Measurements from ENCODE around the gene DCAF4L1.

Gene DCAF4L1

DNA sequence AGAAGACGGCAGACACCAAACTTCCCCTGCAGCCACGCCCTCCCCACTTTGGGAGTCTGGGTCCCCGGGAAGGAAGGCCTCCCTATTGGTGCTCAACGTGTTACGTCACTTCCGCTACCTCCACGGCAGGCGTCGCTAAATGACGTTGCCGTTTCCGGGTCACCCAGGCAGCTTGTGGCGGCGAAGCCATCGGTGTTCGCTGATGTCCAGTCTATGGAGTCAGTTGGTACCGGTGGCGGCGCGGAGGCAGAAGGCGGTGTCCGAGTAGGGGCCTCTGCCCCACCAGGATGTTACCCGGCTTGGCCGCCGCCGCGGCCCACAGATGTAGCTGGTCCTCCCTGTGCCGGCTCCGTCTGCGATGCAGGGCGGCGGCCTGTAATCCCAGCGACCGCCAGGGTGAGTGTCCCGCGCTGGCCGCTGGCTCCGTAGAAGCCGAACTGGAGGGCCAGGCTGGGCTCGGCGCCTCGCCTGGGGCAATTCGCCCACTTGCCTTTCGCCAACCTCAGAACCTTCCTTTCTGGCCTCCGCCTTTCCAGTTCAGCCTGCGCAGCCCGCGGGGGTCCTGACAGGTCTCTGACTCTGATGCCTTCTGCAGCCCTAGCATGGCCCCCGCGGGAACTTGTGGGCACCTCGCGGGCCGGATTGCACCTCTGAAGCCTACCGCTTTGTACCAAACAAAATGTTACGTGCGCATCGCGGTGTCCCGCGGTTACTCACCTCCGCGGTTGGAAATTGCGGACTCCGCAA is 9.0 kb downstream of the DCAF4L1 start, which contains the start of gene SLC30A9 (continued):
- TF ChIP-seq ZNF623 (tag by site-specific recombination; IDR thresholded peaks at IDR 0.05): no peak
- peak; percentile 36; the same call in 1 of the 2 replicates for TF ChIP-seq PATZ1 (tag by site-specific recombination; IDR thresholded peaks at IDR 0.05)
- peak; percentile 81 for TF ChIP-seq SP2 (tag by site-specific recombination; IDR thresholded peaks at IDR 0.05)
- TF ChIP-seq WT1 (tag by site-specific recombination; IDR thresholded peaks at IDR 0.05): peak; percentile 33; the same call in 1 of the 2 replicates
- peak; percentile 56; the same call in 1 of the 2 replicates for TF ChIP-seq GLIS2 (tag by site-specific recombination; IDR thresholded peaks at IDR 0.05)
- peak; percentile 80 for TF ChIP-seq ZNF449 (tag by site-specific recombination; IDR thresholded peaks at IDR 0.05)
- TF ChIP-seq MEIS1 (CRISPR knock-in tag; IDR thresholded peaks at IDR 0.05; ENCODE audit: borderline replicate concordance): no peak
- TF ChIP-seq ZBTB21 (tag by site-specific recombination; IDR thresholded peaks at IDR 0.05): peak; percentile 98
- TF ChIP-seq, protein P1, sequence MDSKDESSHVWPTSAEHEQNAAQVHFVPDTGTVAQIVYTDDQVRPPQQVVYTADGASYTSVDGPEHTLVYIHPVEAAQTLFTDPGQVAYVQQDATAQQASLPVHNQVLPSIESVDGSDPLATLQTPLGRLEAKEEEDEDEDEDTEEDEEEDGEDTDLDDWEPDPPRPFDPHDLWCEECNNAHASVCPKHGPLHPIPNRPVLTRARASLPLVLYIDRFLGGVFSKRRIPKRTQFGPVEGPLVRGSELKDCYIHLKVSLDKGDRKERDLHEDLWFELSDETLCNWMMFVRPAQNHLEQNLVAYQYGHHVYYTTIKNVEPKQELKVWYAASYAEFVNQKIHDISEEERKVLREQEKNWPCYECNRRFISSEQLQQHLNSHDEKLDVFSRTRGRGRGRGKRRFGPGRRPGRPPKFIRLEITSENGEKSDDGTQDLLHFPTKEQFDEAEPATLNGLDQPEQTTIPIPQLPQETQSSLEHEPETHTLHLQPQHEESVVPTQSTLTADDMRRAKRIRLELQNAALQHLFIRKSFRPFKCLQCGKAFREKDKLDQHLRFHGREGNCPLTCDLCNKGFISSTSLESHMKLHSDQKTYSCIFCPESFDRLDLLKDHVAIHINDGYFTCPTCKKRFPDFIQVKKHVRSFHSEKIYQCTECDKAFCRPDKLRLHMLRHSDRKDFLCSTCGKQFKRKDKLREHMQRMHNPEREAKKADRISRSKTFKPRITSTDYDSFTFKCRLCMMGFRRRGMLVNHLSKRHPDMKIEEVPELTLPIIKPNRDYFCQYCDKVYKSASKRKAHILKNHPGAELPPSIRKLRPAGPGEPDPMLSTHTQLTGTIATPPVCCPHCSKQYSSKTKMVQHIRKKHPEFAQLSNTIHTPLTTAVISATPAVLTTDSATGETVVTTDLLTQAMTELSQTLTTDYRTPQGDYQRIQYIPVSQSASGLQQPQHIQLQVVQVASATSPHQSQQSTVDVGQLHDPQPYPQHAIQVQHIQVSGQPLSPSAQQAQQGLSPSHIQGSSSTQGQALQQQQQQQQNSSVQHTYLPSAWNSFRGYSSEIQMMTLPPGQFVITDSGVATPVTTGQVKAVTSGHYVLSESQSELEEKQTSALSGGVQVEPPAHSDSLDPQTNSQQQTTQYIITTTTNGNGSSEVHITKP (tag by site-specific recombination; IDR thresholded peaks at IDR 0.05): no peak
- TF ChIP-seq ZNF121 (tag by site-specific recombination; IDR thresholded peaks at IDR 0.05): no peak
- TF ChIP-seq, protein P2, sequence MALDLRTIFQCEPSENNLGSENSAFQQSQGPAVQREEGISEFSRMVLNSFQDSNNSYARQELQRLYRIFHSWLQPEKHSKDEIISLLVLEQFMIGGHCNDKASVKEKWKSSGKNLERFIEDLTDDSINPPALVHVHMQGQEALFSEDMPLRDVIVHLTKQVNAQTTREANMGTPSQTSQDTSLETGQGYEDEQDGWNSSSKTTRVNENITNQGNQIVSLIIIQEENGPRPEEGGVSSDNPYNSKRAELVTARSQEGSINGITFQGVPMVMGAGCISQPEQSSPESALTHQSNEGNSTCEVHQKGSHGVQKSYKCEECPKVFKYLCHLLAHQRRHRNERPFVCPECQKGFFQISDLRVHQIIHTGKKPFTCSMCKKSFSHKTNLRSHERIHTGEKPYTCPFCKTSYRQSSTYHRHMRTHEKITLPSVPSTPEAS (tag by site-specific recombination; IDR thresholded peaks at IDR 0.05): no peak
- TF ChIP-seq ZNF548 (tag by site-specific recombination; IDR thresholded peaks at IDR 0.05): no peak
- TF ChIP-seq ZNF302 (tag by site-specific recombination; IDR thresholded peaks at IDR 0.05; ENCODE audit: low read depth): no peak
- TF ChIP-seq, protein P3, sequence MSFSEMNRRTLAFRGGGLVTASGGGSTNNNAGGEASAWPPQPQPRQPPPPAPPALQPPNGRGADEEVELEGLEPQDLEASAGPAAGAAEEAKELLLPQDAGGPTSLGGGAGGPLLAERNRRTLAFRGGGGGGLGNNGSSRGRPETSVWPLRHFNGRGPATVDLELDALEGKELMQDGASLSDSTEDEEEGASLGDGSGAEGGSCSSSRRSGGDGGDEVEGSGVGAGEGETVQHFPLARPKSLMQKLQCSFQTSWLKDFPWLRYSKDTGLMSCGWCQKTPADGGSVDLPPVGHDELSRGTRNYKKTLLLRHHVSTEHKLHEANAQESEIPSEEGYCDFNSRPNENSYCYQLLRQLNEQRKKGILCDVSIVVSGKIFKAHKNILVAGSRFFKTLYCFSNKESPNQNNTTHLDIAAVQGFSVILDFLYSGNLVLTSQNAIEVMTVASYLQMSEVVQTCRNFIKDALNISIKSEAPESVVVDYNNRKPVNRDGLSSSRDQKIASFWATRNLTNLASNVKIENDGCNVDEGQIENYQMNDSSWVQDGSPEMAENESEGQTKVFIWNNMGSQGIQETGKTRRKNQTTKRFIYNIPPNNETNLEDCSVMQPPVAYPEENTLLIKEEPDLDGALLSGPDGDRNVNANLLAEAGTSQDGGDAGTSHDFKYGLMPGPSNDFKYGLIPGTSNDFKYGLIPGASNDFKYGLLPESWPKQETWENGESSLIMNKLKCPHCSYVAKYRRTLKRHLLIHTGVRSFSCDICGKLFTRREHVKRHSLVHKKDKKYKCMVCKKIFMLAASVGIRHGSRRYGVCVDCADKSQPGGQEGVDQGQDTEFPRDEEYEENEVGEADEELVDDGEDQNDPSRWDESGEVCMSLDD (tag by site-specific recombination; IDR thresholded peaks at IDR 0.05): no peak
- TF ChIP-seq OVOL3 (tag by site-specific recombination; IDR thresholded peaks at IDR 0.05): no peak
- TF ChIP-seq RBAK (tag by site-specific recombination; IDR thresholded peaks at IDR 0.05): no peak
- TF ChIP-seq ZNF169 (tag by site-specific recombination; IDR thresholded peaks at IDR 0.05): no peak
- peak; percentile 52; the same call in 1 of the 2 replicates for TF ChIP-seq ELK4 (IDR thresholded peaks at IDR 0.05; ENCODE audit: borderline replicate concordance, low read depth, low read length)
- TF ChIP-seq, protein P4, sequence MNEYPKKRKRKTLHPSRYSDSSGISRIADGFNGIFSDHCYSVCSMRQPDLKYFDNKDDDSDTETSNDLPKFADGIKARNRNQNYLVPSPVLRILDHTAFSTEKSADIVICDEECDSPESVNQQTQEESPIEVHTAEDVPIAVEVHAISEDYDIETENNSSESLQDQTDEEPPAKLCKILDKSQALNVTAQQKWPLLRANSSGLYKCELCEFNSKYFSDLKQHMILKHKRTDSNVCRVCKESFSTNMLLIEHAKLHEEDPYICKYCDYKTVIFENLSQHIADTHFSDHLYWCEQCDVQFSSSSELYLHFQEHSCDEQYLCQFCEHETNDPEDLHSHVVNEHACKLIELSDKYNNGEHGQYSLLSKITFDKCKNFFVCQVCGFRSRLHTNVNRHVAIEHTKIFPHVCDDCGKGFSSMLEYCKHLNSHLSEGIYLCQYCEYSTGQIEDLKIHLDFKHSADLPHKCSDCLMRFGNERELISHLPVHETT (tag by site-specific recombination; IDR thresholded peaks at IDR 0.05): no peak
- TF ChIP-seq ZBTB17 (tag by site-specific recombination; IDR thresholded peaks at IDR 0.05): peak; percentile 77
- TF ChIP-seq ZBTB8A (tag by site-specific recombination; IDR thresholded peaks at IDR 0.05): no peak
- no peak for TF ChIP-seq ZNF416 (tag by site-specific recombination; IDR thresholded peaks at IDR 0.05)
- TF ChIP-seq, protein P5, sequence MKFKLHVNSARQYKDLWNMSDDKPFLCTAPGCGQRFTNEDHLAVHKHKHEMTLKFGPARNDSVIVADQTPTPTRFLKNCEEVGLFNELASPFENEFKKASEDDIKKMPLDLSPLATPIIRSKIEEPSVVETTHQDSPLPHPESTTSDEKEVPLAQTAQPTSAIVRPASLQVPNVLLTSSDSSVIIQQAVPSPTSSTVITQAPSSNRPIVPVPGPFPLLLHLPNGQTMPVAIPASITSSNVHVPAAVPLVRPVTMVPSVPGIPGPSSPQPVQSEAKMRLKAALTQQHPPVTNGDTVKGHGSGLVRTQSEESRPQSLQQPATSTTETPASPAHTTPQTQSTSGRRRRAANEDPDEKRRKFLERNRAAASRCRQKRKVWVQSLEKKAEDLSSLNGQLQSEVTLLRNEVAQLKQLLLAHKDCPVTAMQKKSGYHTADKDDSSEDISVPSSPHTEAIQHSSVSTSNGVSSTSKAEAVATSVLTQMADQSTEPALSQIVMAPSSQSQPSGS (tag by site-specific recombination; IDR thresholded peaks at IDR 0.05; ENCODE audit: low read depth): peak; percentile 98
- TF ChIP-seq ZFP41 (tag by site-specific recombination; IDR thresholded peaks at IDR 0.05; ENCODE audit: borderline replicate concordance): no peak
